ENCODE measurements around the gene TANGO2. TPM values are rescaled to one million over a fixed set of nuclear protein-coding genes. Genes with fewer than 3 reads are reported as not detected.

The TANGO2 gene, protein sequence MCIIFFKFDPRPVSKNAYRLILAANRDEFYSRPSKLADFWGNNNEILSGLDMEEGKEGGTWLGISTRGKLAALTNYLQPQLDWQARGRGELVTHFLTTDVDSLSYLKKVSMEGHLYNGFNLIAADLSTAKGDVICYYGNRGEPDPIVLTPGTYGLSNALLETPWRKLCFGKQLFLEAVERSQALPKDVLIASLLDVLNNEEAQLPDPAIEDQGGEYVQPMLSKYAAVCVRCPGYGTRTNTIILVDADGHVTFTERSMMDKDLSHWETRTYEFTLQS
- total RNA-seq, result 39.4 TPM

DNA sequence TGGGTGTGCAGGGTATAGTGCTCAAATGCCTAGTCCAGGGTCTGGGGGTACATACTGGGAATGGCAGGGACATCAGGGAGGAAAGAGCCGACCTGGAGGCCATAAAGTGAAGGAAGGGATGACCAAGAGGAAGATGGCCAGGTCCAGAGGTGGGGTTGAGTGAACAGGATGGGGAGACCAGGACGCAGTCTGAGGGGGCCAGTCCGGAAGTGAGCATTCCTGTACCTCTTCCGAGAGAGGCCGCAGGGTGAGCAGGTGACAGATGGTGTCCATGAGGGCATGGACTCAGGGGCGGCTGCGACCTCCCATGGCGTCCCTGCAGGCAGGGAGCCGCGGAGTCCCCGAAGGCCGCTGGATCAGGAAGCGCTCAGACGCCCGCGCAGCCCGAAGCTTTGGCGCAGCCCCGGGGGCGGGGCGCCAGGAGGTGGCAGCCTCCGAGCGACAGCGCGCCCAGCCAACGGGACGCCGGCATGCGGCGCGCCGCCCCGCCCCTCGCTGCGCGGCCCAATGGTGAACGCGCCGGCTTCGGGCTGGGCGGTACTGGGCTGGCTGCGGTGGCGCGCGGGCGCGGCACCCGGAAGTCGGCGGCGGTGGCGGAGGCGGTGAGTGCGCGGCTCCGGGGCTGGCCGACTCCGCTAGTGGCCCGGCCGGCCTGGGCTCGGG is at the start of gene TANGO2:
TANGO2 (plus strand) TSS at position 578 of the 663 bp plus-strand sequence. CDS start 15,689 bp downstream, outside the sequence.
- peak; percentile 96 for DNase-seq (ENCODE audit: low spot score)

DNA sequence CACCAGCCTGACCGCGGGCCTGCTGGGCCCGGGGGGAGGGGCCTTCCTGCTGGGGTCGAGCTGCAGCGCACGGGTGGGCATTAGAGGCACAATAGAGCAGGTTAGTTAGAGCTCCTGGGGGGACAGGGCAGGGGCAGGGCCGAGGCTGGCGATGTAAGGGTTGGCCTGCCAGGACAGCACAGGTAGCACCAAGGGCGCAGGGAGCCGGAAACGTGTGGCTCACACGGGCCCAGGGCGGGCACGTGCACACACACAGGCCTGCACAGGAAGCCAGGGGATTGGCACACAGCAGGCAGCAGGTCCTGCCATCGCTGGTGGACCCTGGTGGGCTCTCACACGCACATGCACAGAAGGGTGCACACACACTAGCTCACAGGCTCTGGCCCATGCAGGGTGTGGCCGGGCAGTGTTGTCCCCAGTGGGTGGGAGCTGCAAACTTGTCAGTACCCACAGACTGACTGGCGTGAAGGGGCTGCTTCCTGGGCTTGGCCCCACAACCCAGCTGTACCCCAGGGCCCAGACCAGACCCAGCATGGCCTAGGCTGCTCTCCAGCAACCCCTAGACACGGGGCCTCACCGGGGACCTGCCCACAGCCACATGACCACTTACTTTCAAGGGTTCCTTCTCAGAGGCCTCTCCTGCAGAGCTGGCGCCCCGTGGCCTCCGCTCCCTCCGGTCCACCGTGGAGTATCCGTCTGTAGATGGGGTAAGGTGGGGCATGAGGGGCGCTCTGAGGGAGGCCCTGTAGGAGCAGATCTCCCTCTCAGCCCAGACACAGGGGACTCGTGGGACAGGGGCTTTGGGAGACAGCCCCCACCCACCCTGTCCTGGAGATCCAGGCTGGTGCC is 49.4 kb upstream of the TANGO2 start:
- DNase-seq (ENCODE audit: low spot score), result no peak

DNA sequence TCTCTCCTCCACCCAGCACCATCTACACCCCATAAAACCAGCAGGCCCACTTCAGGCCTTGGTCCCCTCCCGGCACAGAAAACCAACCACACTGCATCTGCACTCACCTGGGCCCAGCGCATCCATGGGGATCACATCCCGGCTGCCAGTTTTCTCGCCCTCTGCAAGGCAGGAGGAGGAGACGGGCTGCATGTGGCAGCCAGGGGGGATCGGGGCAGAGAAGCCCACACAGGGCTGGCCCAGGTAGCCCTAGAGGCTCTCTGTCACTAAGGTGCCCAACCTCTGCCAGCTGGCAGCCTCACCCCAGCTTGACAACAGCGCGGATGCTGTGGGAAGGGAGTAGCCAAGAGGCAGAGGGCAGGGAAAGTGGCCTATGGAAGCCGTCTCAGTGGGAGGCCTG is 48.7 kb upstream of the TANGO2 start:
- DNase-seq (ENCODE audit: low spot score), result no peak

DNA sequence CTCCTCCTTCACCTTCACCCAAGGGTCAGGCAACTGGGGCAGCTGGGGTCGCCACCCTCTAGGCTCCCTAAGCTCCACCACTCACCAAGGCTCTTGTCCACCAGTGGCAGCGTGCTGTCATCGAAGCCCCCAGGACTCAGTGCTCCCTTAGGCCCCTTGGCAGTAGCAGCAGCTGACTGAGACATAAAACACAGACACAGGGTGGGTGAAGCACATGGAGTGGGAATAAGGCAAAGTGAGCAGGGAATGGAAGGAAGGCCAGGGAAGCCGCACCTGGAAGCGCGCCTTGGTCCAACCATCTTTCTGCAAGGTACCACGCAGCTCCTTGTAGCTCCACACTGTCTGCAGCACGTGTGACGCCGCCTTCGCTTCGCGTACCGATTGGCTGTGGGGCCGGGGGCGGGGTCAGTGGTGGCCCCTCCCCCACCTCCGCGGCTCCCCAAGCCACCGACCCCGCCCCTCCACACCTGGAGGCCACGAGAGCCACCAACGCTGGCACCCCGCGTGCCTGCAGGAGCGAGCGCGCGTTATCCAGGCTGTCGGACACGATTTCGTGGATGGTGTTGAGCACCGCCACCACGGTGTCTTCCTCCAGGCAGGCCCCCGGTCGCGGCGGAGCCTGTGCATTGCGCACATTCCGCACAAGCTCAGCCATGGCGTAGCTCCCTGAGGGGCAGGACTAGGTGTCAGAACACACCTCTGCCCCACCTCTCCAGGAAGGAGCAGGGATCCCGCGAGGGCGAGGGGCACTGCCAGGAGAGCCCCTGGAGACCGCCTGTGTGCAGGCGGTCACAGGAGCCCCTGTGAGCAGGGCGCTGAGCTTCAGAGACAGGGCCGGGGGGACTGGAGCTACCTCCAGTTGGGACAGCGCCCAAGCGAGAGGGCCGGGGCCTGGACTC is 48.0 kb upstream of the TANGO2 start:
- DNase-seq (ENCODE audit: low spot score), result no peak

DNA sequence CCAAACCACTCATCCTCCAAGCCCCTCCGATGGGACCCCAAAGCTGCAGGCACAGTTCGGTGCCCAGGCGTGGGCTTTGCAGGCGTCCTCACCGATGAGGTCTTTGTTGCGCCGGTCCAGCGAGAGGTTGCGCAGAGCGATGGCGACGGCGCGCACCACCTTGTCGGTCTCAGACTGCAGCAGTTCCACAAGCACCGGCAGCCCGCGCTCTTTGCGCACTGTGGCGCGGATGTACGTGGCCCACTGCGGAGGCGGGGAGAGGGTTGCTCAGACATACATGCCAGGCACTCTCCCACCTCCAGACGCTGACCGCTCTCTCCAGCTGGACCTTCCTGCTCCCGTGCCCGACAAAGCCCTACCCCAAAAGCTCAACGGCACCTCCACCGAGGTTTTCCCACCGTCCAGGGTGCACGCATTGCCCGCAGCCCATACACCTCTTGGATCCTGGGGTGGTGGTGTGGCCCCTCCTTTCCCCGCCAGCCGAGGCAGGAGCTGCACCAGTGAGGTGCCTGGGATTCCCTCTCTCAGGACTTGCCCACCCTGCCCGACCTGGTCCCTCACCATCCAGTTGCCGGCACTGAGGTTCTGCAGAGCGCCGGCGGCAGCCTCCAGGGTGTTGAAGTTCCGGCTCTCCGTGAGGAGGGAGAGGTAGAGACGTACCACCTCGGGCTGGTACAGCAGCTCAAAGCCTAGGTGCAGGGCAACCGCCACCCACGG is 47.2 kb upstream of the TANGO2 start:
- DNase-seq (ENCODE audit: low spot score), result no peak

DNA sequence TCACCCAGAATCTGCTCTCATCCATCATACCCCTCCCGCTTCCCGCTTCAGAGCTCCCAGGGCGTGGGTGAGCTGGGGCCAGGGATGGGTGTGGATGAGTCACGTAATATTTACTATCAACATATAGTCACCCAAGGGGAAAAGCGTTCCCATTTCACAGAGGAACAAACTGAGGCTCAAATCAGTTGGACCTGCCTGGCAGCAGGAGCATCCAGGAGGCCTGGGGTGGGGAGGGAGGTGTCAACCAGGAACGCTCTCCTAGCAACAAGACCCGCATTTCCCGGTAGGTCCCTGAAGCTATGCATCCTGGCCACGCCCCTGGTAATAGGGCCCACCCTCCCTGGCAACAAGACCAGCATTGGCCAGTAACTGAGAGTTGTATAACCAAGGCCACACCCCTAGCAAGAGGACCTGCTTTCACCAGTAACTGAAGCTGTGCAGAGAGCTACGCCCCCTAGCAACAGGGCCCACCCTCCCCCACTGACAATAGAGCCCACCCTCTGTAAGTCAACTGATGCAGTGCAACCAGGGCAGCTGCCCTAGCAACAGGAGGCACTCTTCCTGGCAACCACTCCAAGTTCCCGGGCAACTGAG is 46.5 kb upstream of the TANGO2 start:
- DNase-seq (ENCODE audit: low spot score), result no peak

DNA sequence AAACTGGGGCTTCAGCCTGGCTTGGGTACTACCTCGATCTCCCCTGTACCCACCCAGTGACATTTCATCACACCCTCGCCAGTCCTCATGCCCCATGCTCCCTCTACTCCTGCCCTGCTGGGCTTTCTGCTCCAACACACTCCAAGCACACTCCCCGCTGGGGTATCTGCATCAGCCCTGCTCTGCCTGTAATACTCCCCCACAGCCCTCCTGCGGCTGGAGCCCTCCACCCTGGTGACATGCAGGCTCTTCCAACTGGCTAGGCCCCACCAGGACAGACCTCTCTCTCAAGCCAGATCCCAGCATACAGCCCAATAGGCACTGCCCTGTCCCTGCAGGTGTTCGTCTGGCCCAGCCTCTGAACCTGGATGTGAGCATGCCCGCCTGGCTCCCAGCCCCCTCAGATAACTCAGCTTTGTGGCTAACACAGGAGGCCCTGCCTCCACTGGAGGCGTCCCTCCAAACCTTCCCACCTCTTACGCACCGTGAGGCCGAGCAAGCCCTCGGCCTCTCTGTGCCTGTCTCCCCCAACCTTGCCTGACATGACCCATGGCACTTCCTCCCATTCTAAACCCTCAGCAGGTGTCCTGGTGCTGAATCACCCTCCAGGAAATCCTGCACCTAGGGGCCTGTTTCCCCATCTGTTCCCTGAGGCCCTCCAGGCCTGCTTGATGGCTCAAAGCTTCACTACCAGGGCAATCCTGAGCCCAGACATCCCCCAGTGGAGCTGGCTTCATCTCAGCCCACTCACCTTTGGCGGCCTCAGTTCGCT is 45.8 kb upstream of the TANGO2 start:
- DNase-seq (ENCODE audit: low spot score), result no peak

DNA sequence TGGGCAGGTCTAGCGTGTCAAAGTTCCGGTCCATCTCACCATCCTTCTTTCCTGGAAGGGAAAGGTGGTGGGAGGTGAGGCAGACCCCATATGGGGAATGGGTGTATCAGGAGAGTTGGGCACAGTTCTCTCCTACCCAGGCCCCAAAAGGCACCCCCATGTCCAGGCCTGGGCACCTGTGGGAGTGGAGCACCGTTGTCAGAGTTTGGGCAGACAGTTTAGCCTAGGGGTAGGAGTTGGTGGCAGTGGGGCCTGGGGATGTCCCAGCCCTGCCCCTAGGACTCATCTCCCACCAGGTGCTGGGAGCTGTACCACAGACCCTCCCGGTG is 45.2 kb upstream of the TANGO2 start:
- DNase-seq (ENCODE audit: low spot score), result no peak

DNA sequence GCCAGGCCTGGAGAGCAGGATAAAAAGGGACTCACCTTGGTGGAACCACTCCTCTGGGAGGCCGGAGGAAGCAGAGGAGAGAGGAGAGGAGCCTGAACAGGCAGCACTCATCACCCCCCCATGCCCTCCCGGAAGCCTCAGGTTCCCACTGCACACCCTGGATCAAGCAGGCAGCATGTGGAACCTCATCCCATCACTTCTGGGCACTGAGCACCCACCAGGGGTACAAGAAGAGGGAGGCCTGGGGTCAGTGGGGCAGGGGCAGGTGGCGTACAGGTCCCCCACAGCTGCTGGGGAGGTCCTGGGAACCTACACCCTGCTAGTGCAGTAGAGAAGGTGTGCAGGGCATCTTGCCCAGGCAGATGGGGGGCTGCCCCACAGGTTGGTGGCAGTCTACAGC is 44.2 kb upstream of the TANGO2 start:
- DNase-seq (ENCODE audit: low spot score), result no peak

DNA sequence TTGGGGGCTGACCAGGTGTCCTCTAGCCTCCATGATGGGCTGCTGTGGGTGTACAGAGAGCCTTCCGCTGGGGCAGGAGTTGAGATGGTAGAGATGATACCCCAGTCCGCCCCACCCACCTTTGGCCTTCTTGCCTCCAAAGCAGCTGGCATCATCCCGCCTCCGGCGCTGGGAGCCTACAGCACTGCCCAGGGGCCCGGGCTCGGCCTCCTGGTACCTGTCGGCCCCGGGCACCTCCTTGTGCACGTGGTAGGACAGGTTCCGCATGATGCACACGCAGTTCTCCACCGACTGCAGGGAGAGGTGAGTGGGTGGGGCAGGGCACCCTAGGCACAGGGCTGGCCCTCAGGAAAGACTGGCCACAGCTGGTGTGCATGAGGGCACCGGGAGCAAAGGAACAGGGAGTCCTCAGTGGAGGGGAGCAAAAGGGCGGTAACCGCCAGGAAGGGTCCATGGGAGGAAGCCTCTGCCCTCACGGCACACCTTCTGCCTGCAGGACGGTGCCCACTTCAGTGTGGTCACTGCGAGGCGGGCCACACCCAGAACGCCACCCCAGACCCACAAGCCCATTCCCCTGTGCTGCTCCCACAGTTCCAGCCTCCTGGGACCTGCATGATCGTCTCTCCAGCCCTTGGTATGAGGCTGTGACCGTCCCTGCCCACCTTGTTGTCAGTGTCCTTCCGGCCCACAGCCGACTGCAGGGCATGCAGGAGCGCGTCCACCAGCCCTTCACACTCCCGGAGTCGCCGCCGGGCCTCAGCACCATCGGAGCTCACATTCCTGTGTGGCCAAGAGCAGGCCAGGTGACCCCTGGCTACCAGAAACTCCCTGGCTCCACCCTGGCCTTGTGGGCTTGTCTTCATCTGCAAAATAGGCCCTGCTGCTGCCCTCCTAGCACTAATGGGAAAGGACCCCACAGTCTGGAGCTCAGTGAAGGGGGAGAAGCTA is 43.3 kb upstream of the TANGO2 start:
- no peak for DNase-seq (ENCODE audit: low spot score)

DNA sequence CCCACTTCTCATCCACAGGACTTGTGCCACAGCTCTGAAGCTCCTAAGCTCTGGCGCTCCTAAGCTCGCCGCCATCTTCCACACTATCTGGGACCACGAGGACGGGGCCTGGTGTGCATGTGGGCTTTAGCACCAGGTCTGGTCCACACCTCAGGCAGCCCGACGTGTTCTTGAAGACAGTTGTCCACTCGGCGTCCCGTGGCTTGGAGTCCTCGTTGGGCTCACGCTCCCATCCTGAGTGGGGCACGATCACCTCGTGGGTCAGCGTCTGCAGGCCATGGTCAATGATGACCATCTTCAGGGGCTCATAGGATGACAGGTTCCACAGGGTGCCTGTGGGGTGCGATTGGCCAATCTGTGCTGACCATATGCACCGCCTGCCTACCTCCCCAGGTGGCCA is 42.2 kb upstream of the TANGO2 start:
- DNase-seq (ENCODE audit: low spot score), result no peak

DNA sequence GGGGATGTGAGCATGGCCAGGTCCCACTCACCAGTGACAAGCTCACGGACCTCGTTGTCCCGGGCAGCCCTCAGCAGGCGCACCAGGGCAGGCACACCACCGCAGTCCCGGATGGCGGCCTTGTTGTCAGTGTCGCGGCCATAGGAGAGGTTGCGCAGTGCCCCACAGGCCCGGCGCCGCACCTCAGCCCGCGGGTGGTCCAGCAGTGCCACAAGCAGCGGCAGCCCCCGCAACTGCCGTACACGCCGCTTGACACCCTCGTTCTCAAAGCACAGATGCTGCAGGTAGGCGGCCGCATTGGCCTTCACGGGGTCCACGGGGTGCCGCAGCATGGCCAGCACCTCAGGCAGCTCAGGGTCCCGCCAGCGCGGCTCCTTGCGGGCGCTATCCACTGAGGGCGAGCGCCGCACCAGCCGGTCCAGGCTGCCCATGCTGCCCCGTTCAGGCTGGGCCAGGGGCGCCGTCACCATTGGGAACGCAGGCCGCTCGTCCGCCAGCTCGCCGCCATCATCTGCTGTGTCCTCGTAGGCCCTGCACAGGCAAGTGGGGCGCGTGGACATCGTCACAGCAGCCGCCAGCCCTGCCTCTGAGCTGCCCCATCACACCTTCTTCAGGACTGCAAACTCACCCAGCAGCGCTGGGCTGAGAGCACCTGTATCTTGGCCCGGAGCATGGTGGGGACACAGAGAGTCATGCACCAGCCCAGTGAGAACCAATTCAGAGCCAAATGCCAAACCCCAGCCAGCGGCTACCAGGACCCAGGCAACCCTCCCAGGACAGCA is 41.0 kb upstream of the TANGO2 start:
- no peak for DNase-seq (ENCODE audit: low spot score)

DNA sequence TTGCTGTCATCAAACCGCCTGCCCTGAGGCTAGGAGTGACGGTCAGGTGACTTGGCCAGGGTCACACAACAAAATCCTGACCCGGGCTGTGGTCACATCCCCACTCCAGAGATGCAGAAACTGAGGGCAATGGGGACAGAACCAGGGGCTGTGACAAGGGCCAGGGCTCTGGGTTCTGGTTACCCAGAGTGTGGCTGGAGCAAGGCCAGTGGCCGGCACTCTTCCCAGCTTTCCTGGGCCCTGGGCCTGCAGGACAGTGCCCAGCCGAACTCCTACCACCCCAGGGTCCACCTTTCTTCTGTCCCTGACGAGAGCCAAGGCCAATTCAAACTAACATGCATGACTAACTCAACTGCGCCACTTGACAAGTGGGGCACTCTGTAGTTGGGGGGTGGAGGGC is 40.1 kb upstream of the TANGO2 start:
- no peak for DNase-seq (ENCODE audit: low spot score)

DNA sequence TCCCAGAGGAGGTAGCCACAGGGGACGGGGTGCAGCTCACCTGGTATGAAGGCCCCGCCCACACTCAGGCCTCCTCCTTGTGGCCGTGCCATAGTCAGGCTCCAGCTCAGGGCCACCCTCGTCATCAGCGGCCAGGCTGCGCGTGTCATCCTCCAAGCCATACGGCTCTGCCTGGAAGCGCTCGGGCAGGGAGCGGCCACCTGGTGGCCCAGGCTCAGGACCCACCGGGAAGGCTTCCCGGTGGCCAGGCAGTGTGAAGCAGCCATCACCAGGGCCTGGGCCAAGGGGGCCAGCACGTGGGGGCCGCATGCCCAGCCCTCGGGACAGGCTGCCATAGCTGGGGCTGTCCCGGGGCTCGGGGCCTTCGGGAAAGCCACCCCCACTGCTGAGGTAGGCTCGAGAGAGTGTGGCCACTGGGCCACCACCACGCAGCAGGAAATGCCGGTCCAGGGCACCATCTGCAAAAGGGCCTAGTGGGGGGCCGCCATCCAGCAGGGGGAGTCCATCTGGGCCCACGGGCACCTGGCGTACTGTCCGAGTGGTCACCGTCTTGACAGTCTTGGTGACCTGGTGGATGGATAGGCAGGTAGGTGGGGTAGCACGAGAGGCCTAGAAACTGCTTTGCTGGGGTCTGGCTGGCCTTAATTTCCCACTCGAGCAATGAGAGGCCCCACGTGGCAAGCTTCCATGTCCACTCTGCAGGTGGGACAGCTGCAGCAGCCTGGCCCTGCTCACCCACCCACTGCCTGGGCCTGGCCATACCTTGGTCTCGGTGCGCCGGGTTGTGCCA is 39.5 kb upstream of the TANGO2 start:
- no peak for DNase-seq (ENCODE audit: low spot score)

DNA sequence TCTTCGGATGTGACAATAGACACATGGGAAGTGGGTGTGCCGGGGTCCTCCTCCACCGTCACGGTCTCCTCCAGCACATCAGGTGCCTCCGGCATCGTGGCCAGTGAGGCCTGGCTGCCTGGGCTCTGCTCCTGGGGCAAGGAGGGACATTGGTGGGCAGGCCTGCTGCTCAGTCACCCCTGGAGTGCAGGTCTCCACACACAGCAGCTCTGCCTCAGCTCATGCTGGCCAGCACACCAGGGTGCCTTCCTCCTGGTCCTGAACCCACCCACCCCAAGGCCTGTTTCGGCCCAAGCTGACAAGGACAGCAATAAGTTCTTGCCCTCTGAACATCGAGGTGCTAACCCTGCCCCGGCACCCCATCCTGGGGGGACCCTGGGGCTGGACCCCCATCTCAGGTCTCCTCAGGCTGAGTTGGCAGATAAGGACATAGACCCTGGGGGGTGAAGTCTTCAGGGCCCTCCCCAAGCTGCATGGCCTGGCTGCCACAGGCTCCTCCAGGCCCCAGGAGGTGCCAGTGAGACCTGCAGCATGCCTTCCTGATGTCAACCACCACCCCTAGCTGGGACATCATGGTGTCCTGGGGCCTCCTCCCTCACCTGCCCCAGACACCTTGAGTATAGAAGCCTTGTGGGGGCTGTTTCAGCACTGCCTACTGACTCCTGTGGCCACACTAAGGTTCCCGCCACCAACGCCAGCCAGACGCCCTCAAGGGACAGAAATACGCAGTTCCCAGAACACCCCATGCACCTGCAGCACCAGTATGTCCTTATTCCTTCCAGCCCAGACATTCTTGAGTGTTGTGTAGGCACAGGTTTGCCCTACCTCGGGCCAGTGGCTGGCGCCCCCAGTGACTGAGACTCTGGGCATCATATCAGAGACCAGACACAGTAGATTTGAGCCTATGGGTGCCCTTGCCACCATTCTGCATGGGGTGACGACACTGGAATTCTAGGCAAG is 38.7 kb upstream of the TANGO2 start:
- DNase-seq (ENCODE audit: low spot score), result no peak

DNA sequence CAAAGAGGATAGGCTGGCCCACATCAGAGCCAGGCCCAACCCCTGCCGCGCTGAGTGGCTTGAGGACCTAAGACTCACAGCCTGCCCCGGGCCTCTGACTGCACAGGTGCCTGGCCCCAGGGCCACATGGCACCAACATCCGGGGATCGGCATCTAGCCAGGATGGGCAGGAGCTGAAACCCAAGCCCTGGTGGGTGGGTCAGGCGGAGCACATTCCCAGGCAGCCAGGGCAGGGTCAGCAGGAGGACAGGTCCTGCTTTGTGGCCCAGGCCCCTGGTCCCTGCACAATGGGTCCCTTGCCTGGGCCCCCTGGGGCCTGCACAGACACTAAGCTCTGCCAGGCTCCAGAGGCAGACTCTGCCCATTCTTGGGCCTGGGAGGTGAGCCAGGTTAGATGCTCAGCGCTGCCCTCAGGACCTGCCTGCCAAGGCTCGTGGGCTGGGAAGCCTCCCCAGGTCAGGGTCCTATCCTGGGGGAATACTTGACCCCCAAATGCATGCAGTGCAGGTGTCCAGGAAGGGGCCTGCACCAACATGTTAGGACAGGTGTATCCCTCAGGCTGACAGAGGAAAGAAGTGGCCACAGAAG is 37.8 kb upstream of the TANGO2 start:
- DNase-seq (ENCODE audit: low spot score), result no peak

All from mucosa of gallbladder (tissue), 1 donor.